ENCODE results near the gene ACTL6B. TPM values are rescaled to one million over a fixed set of nuclear protein-coding genes. Genes with fewer than 3 reads are reported as not detected.

ACTL6B gene
- total RNA-seq, 2 experiments from 2014 or later, result not detected

DNA sequence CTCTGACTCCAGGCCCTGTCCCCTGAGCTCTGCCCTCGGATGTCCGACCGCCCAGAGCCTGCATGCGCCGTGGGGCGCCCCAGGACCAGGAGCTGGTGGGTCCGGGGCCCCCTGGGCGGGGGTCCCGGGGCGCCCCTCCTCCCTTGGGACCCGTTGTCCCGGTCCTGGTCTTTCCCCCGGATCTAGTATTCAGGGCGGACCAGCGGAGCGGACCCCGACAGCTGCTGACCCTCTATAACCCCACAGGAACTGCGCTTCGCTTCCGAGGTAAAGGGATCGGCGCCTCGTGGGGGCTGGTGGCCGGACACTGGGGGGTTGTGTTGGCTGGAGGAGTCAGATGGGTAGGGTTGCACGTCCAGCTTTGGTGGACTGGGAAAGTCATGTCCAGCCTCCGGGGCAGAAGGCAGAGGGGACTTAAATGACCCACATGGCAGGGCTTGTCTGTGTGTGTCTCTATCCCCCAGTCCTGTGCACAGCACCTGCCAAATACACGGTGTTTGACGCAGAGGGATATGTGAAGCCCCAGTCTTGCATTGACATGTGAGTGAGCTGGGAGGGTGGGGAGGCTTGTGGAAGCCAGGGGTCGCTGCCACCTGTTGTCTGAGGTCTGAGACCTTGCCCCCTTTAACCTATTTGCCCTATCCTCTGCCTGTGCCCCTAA is 43.4 kb downstream of the ACTL6B start:
- no peaks in the 10 kb centered on the region for H3K9me3 Mint-ChIP-seq
- H3K36me3 Mint-ChIP-seq (ENCODE audit: low read depth), result peaks cover 2% of the 10 kb centered on the region
- DNase-seq (peak; percentile 53), ATAC-seq (no peak)
- H3K27me3 Mint-ChIP-seq, result no peaks in the 10 kb centered on the region
- TF ChIP-seq, protein P1, sequence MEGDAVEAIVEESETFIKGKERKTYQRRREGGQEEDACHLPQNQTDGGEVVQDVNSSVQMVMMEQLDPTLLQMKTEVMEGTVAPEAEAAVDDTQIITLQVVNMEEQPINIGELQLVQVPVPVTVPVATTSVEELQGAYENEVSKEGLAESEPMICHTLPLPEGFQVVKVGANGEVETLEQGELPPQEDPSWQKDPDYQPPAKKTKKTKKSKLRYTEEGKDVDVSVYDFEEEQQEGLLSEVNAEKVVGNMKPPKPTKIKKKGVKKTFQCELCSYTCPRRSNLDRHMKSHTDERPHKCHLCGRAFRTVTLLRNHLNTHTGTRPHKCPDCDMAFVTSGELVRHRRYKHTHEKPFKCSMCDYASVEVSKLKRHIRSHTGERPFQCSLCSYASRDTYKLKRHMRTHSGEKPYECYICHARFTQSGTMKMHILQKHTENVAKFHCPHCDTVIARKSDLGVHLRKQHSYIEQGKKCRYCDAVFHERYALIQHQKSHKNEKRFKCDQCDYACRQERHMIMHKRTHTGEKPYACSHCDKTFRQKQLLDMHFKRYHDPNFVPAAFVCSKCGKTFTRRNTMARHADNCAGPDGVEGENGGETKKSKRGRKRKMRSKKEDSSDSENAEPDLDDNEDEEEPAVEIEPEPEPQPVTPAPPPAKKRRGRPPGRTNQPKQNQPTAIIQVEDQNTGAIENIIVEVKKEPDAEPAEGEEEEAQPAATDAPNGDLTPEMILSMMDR (IDR thresholded peaks at IDR 0.05), result no peak
- peaks cover 9% of the 10 kb centered on the region for H3K4me1 Mint-ChIP-seq (ENCODE audit: low read depth)
- CTCF ChIA-PET, result interaction anchor here (0.8 to 4.9 kb wide), 19 partner anchors 8 to 239 kb away, joined by 3 to 36 read pairs (median 4); partner anchors contain the start of genes FBXO24, LRCH4, POP7 and SLC12A9
- H3K27ac Mint-ChIP-seq, result no peak overlapping the region
- H3K4me3 Mint-ChIP-seq, result peak overlapping the region; percentile 88
- POLR2A ChIA-PET, result interaction anchor here (0.8 to 2.4 kb wide), 13 partner anchors 9 to 598 kb away, joined by 3 to 5 read pairs (median 4); partner anchors contain the start of genes FBXO24, LRCH4, MEPCE and UFSP1
- intact Hi-C loops (cut with micrococcal nuclease), result no loop called here

DNA sequence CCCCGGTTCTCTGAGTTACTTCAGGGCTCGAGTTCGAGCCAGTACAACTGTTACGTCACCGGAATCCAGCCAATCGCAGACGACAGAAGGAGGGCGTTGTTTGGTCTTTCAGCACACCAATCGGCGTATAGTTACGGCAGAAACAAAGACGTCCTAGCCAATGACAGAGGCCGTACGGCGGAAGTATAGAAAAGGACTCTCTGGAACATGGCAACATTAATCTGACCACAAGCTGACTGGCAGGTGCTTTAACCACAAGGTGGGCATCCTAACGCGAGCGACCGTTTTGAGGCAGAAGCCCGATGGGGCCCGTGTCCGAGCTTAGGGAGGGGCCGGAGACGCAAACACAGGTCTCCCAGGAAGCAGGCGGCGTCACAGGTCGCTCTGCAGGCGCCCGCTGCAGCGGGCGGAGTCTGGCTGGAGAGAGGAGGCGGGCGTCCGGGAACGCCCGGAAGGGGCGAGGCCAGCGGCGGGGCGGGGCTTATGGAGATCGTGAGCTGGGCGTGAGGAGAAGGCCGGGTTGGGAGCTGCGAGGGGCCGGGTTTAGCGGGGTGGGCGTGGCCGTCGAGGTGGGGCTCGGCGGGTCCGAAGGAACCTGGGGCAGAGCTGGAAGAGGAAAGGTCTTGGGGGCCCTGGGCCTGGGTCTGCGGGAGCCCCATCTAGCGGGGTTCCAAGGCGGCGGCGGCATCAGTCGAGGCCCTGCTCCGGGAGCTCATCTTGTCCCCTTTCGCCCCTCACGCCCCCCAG is 44.1 kb downstream of the ACTL6B start, which contains the start of gene MOSPD3:
TSS of gene MOSPD3 (plus strand) at position 558 of the 747 bp plus-strand sequence. CDS start 252 bp downstream, outside the sequence.
- peak; percentile 99 for DNase-seq
- intact Hi-C loops (cut with micrococcal nuclease), result no loop called here
- CTCF ChIA-PET, result interaction anchor here (0.8 to 4.9 kb wide), 18 partner anchors 9 to 240 kb away, joined by 3 to 36 read pairs (median 4); partner anchors contain the start of genes FBXO24, LRCH4, POP7 and SLC12A9
- ATAC-seq, result peak; percentile 94
- POLR2A ChIA-PET, result interaction anchor here (0.7 to 2.4 kb wide), 12 partner anchors 9 to 278 kb away, joined by 3 to 5 read pairs (median 4); partner anchors contain the start of genes FBXO24, LRCH4, MEPCE and UFSP1
- TF ChIP-seq, protein P1 (IDR thresholded peaks at IDR 0.05), result no peak
- Mint-ChIP-seq H3K4me1 (ENCODE audit: low read depth) (peaks cover 9% of the 10 kb centered on the region), H3K27ac (peak within 1 kb of the TSS; percentile 100), H3K36me3 (ENCODE audit: low read depth) (peaks cover 2% of the 10 kb centered on the region), H3K9me3 (no peaks in the 10 kb centered on the region), H3K4me3 (peak within 1 kb of the TSS; percentile 88), H3K27me3 (no peaks in the 10 kb centered on the region)

- POLR2A ChIA-PET, result no interaction called here
- H3K4me3 Mint-ChIP-seq, result no peak overlapping the region
- ATAC-seq (no peak), DNase-seq (no peak)
- H3K27me3 Mint-ChIP-seq, result peaks cover 3% of the 10 kb centered on the region
- CTCF ChIA-PET, result interaction anchor here (4.9 kb wide), 1 partner anchor 81 kb away, joined by 36 read pairs; no protein-coding TSS in a partner anchor
- TF ChIP-seq, protein P1 (IDR thresholded peaks at IDR 0.05), result no peak
- no peak overlapping the region for H3K27ac Mint-ChIP-seq
- peaks cover 19% of the 10 kb centered on the region for H3K4me1 Mint-ChIP-seq (ENCODE audit: low read depth)
- peaks cover 2% of the 10 kb centered on the region for H3K36me3 Mint-ChIP-seq (ENCODE audit: low read depth)
- no peaks in the 10 kb centered on the region for H3K9me3 Mint-ChIP-seq
- intact Hi-C loops (cut with micrococcal nuclease), result loop anchor here (10.0 kb wide), 1 partner anchor 65 kb away; the partner anchor contains the start of gene GNB2
These were observed 46.3 kb downstream of the ACTL6B start for GRCh38 chr7:100609958-100610357.

DNA sequence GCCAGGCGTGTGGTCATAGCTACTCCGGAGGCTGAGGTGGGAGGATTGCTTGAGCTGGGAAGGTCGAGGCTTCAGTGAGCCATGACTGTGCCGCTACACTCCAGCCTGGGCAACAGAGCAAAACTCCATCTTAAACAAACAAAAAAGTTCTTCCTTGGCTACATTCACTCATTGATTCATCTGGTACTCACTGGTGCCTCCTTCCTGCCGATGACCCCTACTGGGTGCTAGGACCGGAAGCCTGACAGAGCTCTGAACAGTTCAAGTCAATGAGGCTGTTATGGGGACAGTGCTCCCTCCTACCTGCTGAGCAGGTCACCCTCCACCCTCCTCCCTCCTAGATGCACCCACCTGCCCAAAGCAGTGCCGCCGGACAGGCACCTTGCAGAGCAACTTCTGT is 49.1 kb downstream of the ACTL6B start:
- no peak for ATAC-seq
- no peak overlapping the region for H3K27ac Mint-ChIP-seq

More for the DNA sequence above, 49.1 kb downstream of the ACTL6B start:
- no peak for DNase-seq
- Mint-ChIP-seq H3K36me3 (ENCODE audit: low read depth) (no peaks in the 10 kb centered on the region), H3K4me1 (ENCODE audit: low read depth) (peaks cover 21% of the 10 kb centered on the region), H3K27me3 (peaks cover 3% of the 10 kb centered on the region), H3K4me3 (no peak overlapping the region), H3K9me3 (no peaks in the 10 kb centered on the region)
- intact Hi-C loops (cut with micrococcal nuclease), result loop anchor here (10.0 kb wide), 1 partner anchor 68 kb away; the partner anchor contains the start of gene GNB2
- TF ChIP-seq, protein P1 (IDR thresholded peaks at IDR 0.05), result no peak
- ChIA-PET CTCF (interaction anchor here (0.6 to 3.8 kb wide), 3 partner anchors 44 to 98 kb away, joined by 3 to 14 read pairs (median 13); partner anchors contain the start of gene POP7), POLR2A (interaction anchor here (0.9 to 1.7 kb wide), 4 partner anchors 20 to 142 kb away, joined by 3 to 4 read pairs (median 3); partner anchors contain the start of genes FBXO24, LRCH4 and POP7)

Data from activated CD8-positive, alpha-beta T cell treated with anti-CD3 and anti-CD28 coated beads for 36 hours (primary cell).